OCI-LY7 (cell line): ENCODE measurements around the gene SLC4A4. TPM values are rescaled to one million over a fixed set of nuclear protein-coding genes. Genes with fewer than 3 reads are reported as not detected.

Experiments
- BruUV-seq: library from RNA; stranded (reverse); fragments of 400-500 nt; replicated peaks from 2 replicates; lab custom pipeline; 2021; lab: Mats Ljungman, UMichigan
- CTCF ChIA-PET: fragments of 300-600 bp; sonication (Branson Sonifier 250); formaldehyde crosslinking; loops from one replicate; lab custom pipeline; 2022; ENCODE audit warnings: antibody characterized with exemption; ENCODE audit not compliant: unreplicated experiment; lab: Charles Lee
- POLR2A ChIA-PET: fragments of 300-600 bp; sonication (Branson Sonifier 250); formaldehyde crosslinking; loops from one replicate; lab custom pipeline; 2022; ENCODE audit warnings: antibody characterized with exemption; lab: Charles Lee
- DNase-seq: peaks from one replicate; pipeline ENCODE4 v3.0.0-alpha.2; 2015; ENCODE audit warnings: low spot score
- H2AFZ ChIP-seq: fragments of 200-600 bp; sonication (generic), shearing (Covaris generic); 2 replicates; pipeline ENCODE4 v1.6.1; 2014; ENCODE audit warnings: mild to moderate bottlenecking, antibody characterized with exemption, low read length, moderate library complexity
- H3K27ac ChIP-seq: fragments of 200-600 bp; sonication (generic); 2 replicates; pipeline ENCODE4 v1.5.1; 2014; ENCODE audit warnings: mixed run types, low read depth, mild to moderate bottlenecking, moderate library complexity, low read length, inconsistent platforms; ENCODE audit not compliant: poor library complexity, severe bottlenecking
- H3K36me3 ChIP-seq: fragments of 200-600 bp; sonication (generic); 2 replicates; pipeline ENCODE4 v1.6.1; 2014; ENCODE audit warnings: mild to moderate bottlenecking, antibody characterized with exemption, low read length, moderate library complexity, mixed read lengths; ENCODE audit not compliant: insufficient read depth
- H3K4me1 ChIP-seq: fragments of 200-600 bp; sonication (generic); 2 replicates; pipeline ENCODE4 v1.5.1; 2014; ENCODE audit warnings: mild to moderate bottlenecking, low read length; ENCODE audit not compliant: insufficient read depth, poor library complexity, severe bottlenecking
- H3K4me2 ChIP-seq: fragments of 200-600 bp; sonication (generic); 2 replicates; pipeline ENCODE4 v1.6.1; 2014; ENCODE audit warnings: mild to moderate bottlenecking, low read length
- H3K4me3 ChIP-seq: fragments of 200-600 bp; sonication (generic); 2 replicates; pipeline ENCODE4 v1.5.1; 2014; ENCODE audit warnings: mild to moderate bottlenecking, low read depth, low read length; ENCODE audit not compliant: poor library complexity, severe bottlenecking
- H3K79me2 ChIP-seq: fragments of 200-600 bp; sonication (generic); 2 replicates; pipeline ENCODE4 v1.6.1; 2016; ENCODE audit warnings: low read depth, mild to moderate bottlenecking, low read length, moderate library complexity, mixed read lengths; ENCODE audit not compliant: insufficient read depth
- H3K9me2 ChIP-seq: fragments of 200-600 bp; sonication (generic); 2 replicates; pipeline ENCODE4 v1.6.1; 2016; ENCODE audit warnings: mild to moderate bottlenecking, low read length, mixed read lengths; ENCODE audit not compliant: insufficient read depth
- H3K9me3 ChIP-seq: fragments of 200-600 bp; sonication (generic); 2 replicates; pipeline ENCODE4 v1.6.1; 2014; ENCODE audit warnings: mild to moderate bottlenecking, mixed run types, low read length, mixed read lengths
- H4K20me1 ChIP-seq: fragments of 200-600 bp; sonication (generic); 2 replicates; pipeline ENCODE4 v1.6.1; 2014; ENCODE audit warnings: mild to moderate bottlenecking, antibody characterized with exemption, low read length, moderate library complexity, mixed read lengths; ENCODE audit not compliant: insufficient read depth
- CTCF ChIP-seq: fragments of 200-600 bp; sonication (generic); conservative IDR thresholded peaks from 2 replicates; pipeline ENCODE4 v1.5.1; 2014; ENCODE audit warnings: mild to moderate bottlenecking, antibody characterized with exemption, low read length, moderate library complexity, mixed read lengths
- EZH2phosphoT487 ChIP-seq: fragments of 200-600 bp; sonication (generic); IDR thresholded peaks from 2 replicates; pipeline ENCODE4 v1.6.1; 2018; ENCODE audit warnings: low read depth, borderline replicate concordance, mild to moderate bottlenecking, mixed run types, antibody characterized with exemption, low read length, moderate library complexity, mixed read lengths
- intact Hi-C: fragments of 100-400 bp; cut with micrococcal nuclease; formaldehyde crosslinking; loops from one replicate; pipeline ENCODE4 v1.10.0; 2022; ENCODE audit not compliant: unreplicated experiment
- total RNA-seq, 2 experiments: library from RNA; depleted of rRNA in 1 of 2; stranded (reverse); fragments of >200 nt in 1 of 2; shearing (Covaris generic) in 1 of 2; gene quantifications; 2 replicates each; pipeline ENCODE4 v1.2.3, GENCODE V29; 2014 to 2022

SLC4A4 gene
- total RNA-seq, 2 experiments from 2014 or later: not detected

GRCh38 chr4:71595576-71596108, 256.8 kb downstream of the SLC4A4 start:
- Histone ChIP-seq H4K20me1 (no peaks in the 10 kb centered on the region), H3K36me3 (no peaks in the 10 kb centered on the region), H3K9me3 (no peaks in the 10 kb centered on the region), H3K4me3 (no peak overlapping the region), H3K27ac (no peak overlapping the region), H3K79me2 (no peaks in the 10 kb centered on the region), H2AFZ (no peak overlapping the region), H3K9me2 (no peaks in the 10 kb centered on the region), H3K4me1 (no peaks in the 10 kb centered on the region), H3K4me2 (no peak overlapping the region)
- ChIA-PET CTCF (no interaction called here), POLR2A (interaction anchor here (0.6 kb wide), 1 partner anchor 376 kb away, joined by 3 read pairs; no protein-coding TSS in a partner anchor)
- intact Hi-C loops: no loop called here
- no peak for DNase-seq
- BruUV-seq: no TSS peak
- no peak for TF ChIP-seq EZH2phosphoT487
- TF ChIP-seq CTCF: no peak

GRCh38 chr4:71599578-71599977, 260.8 kb downstream of the SLC4A4 start:
- TF ChIP-seq CTCF (no peak), EZH2phosphoT487 (no peak)
- no peaks in the 10 kb centered on the region for H3K9me3 ChIP-seq
- CTCF ChIA-PET: no interaction called here
- no peak overlapping the region for H3K4me2 ChIP-seq
- H2AFZ ChIP-seq: no peak overlapping the region
- no peaks in the 10 kb centered on the region for H3K4me1 ChIP-seq
- no TSS peak for BruUV-seq
- no peaks in the 10 kb centered on the region for H3K36me3 ChIP-seq
- H3K4me3 ChIP-seq: no peak overlapping the region
- no peaks in the 10 kb centered on the region for H3K79me2 ChIP-seq
- POLR2A ChIA-PET: no interaction called here
- no peak overlapping the region for H3K27ac ChIP-seq
- intact Hi-C loops: no loop called here
- no peak for DNase-seq
- no peaks in the 10 kb centered on the region for H3K9me2 ChIP-seq
- no peaks in the 10 kb centered on the region for H4K20me1 ChIP-seq

GRCh38 chr4:71602289-71602900, 263.6 kb downstream of the SLC4A4 start:
- Histone ChIP-seq H3K4me3 (no peak overlapping the region), H3K36me3 (no peaks in the 10 kb centered on the region), H3K9me3 (no peaks in the 10 kb centered on the region), H3K4me2 (no peak overlapping the region), H3K27ac (no peak overlapping the region), H3K4me1 (no peaks in the 10 kb centered on the region), H2AFZ (no peak overlapping the region), H4K20me1 (no peaks in the 10 kb centered on the region), H3K79me2 (no peaks in the 10 kb centered on the region), H3K9me2 (no peaks in the 10 kb centered on the region)
- TF ChIP-seq EZH2phosphoT487: no peak
- CTCF ChIA-PET: no interaction called here
- DNase-seq: no peak
- POLR2A ChIA-PET: interaction anchor here (0.7 kb wide), 1 partner anchor 10 kb away, joined by 3 read pairs; no protein-coding TSS in a partner anchor
- no TSS peak for BruUV-seq
- intact Hi-C loops: no loop called here
